Retina (tissue), 1 donor: ENCODE data around the gene ACSL3.
"Not testable (repeated sequence)": the region's sequence is repeated elsewhere in the genome, so short reads cannot be mapped to it uniquely, and the experiment has no call there.

Experiments
- DNase-seq: peaks from one replicate; pipeline ENCODE4 v3.0.0-alpha.2; 2016

The ACSL3 gene

DNA sequence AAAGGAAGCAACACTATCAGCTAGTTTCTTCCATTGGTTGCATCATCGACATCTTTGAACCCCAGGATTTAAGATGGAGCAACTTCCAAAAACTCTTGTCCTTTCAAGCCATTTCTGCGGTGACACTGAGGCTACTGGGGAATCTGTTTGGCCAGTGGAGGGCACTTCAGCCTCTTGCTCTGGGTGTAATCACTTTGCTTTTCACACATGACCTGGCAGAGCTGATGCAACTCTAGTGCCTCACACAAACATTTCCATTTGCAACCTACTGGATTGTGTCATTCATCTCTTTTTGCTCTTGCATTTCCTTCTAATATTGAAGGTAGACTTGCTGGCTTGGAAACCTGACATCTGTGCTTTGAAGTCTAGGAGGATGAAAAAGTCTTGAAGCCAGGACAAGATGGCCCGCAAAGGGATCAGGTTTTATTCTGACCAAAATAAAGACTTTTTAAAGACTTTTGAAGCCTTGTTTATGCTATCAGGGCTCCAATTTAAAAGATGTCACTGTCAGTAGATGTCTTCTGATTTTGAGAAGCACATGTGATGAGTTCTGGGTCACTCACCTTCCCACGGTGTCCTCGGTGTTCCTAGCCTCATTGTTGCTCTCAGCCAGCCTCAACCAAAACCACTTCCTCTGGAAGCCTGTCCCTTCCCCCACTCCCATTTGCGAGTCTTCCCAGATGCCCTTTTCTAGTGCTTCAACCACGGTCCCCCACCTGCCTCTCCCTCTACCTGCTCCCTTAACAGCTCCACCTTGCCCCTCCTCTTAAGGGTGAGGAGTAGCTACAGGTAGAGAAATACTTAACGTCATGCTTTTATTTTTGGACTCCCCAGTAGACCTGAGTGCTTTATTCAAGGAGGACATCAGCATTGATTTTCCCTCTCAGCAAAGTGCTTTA, 121.4 kb downstream of the ACSL3 start:
- DNase-seq = peak; percentile 41

DNA sequence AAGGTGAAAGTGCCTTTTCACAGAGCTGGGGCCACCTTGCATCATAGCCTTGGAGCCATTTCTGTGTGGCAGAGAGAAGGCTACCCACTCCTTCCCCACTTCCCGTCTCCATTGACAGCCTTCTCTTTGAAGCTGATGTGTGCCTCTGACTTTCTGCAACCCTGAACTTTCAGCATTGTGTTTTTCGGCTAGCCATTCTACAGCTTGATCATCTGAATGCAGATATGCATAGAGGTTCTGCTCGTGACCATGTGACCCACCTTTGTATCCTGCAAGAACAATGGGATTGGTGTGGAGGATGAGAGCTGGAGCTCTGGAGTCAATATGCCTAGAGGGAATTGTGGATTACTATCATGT, 122.1 kb downstream of the ACSL3 start:
- DNase-seq = no peak

DNA sequence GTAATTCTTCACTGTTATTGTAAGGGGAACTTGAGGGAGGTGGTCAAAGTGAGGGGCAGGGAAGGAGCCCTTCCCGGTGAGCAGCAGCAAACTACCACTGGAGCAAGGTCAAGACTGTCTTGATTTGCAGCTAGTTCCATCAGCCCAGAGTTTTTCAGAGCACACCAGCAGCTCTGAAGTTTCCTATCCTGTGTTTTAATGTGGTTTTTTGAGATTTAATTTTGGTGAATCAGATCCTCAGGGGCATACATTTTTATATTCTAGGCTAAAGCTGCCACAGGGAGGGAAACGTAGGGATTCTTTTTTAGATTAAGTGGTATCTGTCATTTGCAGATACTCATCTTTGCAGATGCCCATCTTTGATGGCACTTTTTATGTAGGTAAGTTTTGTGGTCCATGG, 124.1 kb downstream of the ACSL3 start:
- DNase-seq = no peak

DNA sequence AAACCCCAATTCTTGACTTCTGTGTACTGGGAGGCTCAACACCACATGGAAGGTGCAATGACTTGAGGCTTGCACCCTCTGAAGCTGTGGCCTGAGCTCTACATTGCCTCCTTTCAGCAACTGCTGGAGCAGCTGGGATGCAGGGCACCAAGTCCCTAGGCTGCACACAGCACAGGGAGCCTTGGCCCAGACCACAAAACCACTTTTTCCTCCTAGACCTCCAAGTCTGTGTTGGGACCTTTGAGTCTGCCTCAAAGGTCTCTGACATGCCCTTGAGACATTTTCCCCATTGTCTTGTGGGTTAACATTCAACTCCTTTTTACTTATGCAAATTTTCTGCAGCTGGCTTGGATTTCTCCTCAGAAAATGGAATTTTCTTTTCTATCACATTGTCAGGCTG, 128.6 kb downstream of the ACSL3 start:
- DNase-seq = no peak

DNA sequence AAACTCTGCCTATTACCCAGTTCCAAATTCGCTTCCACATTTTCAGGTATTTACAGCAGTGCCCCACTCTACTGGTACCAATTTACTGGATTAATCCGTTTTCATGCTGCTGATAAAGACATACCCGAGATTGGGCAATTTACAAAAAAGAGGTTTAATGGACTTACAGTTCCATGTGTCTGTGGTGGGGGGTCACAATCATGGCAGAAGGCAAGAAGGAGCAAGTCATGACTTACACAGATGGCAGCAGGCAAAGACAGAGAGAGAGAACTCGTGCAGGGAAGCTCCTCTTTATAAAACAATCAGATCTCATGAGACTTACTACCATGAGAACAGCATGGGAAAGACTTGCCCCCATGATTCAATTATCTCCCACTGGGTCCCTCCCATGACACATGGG, 129.4 kb downstream of the ACSL3 start:
- not testable (repeated sequence) for DNase-seq

DNA sequence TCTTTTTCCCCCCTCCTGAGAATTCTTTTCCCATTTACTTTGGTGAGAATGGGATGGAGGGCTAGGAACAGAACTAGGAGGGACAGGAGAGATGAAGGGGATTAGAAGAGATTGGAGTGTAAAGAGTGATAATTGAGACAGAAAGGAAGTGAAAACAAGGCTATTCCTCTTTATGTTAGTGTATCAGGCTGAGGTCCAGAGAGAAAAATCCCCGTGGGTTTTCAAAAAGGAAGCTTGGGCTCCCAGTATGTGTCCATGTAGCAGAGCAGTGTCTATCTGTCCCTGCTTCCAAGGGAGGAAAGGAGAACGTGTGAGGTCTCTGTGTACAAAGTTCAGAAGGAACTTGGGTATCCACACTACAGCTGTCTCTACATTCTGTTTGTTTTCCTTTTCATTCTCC, 131.3 kb downstream of the ACSL3 start:
- DNase-seq = no peak
